DOHH2 (cell line): ENCODE results near the gene ADAM30.

Experiments used
- H3F3A ChIP-seq: fragments of 200-600 bp; sonication (generic), shearing (Covaris generic); 2 replicates; pipeline ENCODE4 v1.6.0; 2016; ENCODE audit warnings: antibody characterized with exemption, mild to moderate bottlenecking; ENCODE audit not compliant: control insufficient read depth, insufficient read depth
- H3K27ac ChIP-seq: fragments of 200-600 bp; sonication (generic); 2 replicates; pipeline ENCODE4 v1.5.1; 2014; ENCODE audit warnings: low read depth, mild to moderate bottlenecking, low read length, moderate library complexity
- H3K27me3 ChIP-seq: fragments of 200-600 bp; sonication (generic); 2 replicates; pipeline ENCODE4 v1.6.1; 2014; ENCODE audit warnings: mild to moderate bottlenecking, low read length, mixed read lengths; ENCODE audit not compliant: control insufficient read depth
- H3K36me3 ChIP-seq: fragments of 200-600 bp; sonication (generic); 2 replicates; pipeline ENCODE4 v1.6.1; 2014; ENCODE audit warnings: mild to moderate bottlenecking, low read length, moderate library complexity, mixed read lengths; ENCODE audit not compliant: control insufficient read depth
- H3K4me1 ChIP-seq: fragments of 200-600 bp; sonication (generic); 2 replicates; pipeline ENCODE4 v1.6.1; 2014; ENCODE audit warnings: mild to moderate bottlenecking, low read length, mixed read lengths; ENCODE audit not compliant: control insufficient read depth
- H3K4me2 ChIP-seq: fragments of 200-600 bp; sonication (generic); 2 replicates; pipeline ENCODE4 v1.6.0; 2014; ENCODE audit warnings: mild to moderate bottlenecking, low read length, moderate library complexity
- H3K4me3 ChIP-seq: fragments of 200-600 bp; sonication (generic); 2 replicates; pipeline ENCODE4 v1.5.1; 2014; ENCODE audit warnings: mild to moderate bottlenecking, low read length, mixed read lengths
- H3K79me2 ChIP-seq: fragments of 200-600 bp; sonication (generic); 2 replicates; pipeline ENCODE4 v1.6.1; 2014; ENCODE audit warnings: mild to moderate bottlenecking, low read length, mixed read lengths; ENCODE audit not compliant: control insufficient read depth
- H3K9me2 ChIP-seq: fragments of 200-600 bp; sonication (generic); replicated peaks from 2 replicates; pipeline ENCODE4 v1.6.1; 2014; ENCODE audit warnings: mild to moderate bottlenecking, low read length, mixed read lengths; ENCODE audit not compliant: control insufficient read depth
- H3K9me3 ChIP-seq: fragments of 200-600 bp; sonication (generic); 2 replicates; pipeline ENCODE4 v1.6.1; 2014; ENCODE audit warnings: antibody characterized with exemption, low read length, mixed read lengths; ENCODE audit not compliant: control insufficient read depth, insufficient read depth
- H4K20me1 ChIP-seq: fragments of 200-600 bp; sonication (generic); 2 replicates; pipeline ENCODE4 v1.6.0; 2014; ENCODE audit warnings: low read depth, mild to moderate bottlenecking, antibody characterized with exemption, low read length, moderate library complexity; ENCODE audit not compliant: control insufficient read depth, insufficient read depth
- CTCF ChIP-seq: fragments of 200-600 bp; sonication (generic); IDR thresholded peaks from one replicate; pipeline ENCODE4 v1.5.1; 2014; ENCODE audit warnings: antibody characterized with exemption, mild to moderate bottlenecking, low read depth, low read length; ENCODE audit not compliant: poor library complexity, severe bottlenecking
- EZH2phosphoT487 ChIP-seq: fragments of 200-600 bp; sonication (generic); IDR thresholded peaks from 2 replicates; pipeline ENCODE4 v1.6.1; 2017; ENCODE audit warnings: borderline replicate concordance, mild to moderate bottlenecking, antibody characterized with exemption, low read length, moderate library complexity, mixed read lengths

ADAM30 gene

GRCh38 chr1:119874186-119874585 is 22.1 kb downstream of the ADAM30 start:
- Histone ChIP-seq H4K20me1 (no peaks in the 10 kb centered on the region), H3K4me2 (no peak overlapping the region), H3K9me2 (no peaks in the 10 kb centered on the region), H3K4me3 (no peak overlapping the region), H3K9me3 (no peaks in the 10 kb centered on the region), H3K79me2 (no peaks in the 10 kb centered on the region), H3K27ac (no peak overlapping the region), H3K27me3 (peaks cover 16% of the 10 kb centered on the region), H3K36me3 (no peaks in the 10 kb centered on the region), H3K4me1 (no peaks in the 10 kb centered on the region), H3F3A (no peaks in the 10 kb centered on the region)
- TF ChIP-seq CTCF (no peak), EZH2phosphoT487 (no peak)

DNA sequence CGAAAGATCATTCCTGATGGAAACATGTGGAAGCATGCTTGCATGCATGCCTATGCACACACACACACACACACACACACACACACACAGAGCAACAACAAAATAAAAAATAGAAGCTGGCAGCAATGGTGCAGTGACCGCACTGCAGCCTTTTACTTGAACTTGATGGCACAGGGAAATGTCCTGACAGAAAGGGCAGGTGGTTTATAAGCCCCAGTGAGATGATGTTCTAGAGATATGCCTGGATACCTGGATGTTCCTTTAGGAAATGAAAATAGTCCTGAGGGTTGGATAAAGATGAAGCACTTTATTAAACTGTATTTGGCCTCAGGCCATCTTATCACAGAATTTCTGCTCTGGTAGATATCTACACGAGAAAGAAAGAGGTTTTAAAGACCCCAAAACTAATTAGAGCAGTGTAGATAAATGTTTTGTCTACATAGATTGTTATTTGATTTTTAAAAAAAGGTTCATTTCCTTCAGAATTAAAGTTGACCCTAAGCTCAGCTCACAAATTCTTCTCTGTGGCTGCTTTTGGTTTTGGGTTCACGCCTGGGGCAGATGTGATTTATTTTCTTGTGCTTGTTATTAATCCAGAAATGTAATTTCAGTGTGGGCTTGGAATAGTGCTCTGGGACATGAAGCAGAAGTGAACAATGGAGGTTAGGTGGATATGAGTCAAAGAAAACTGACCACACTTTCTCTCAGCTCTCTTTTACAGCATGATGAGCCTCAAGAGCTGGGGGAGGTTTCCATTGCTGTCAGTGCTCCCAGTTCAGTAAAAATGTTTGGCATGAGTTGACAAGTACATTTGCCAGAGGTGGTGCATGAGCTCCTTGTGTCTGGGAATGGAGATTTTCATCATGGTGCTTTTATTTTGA is 22.9 kb downstream of the ADAM30 start:
- no peaks in the 10 kb centered on the region for H3K4me1 ChIP-seq
- peaks cover 21% of the 10 kb centered on the region for H3K27me3 ChIP-seq
- H3K9me2 ChIP-seq, result no peaks in the 10 kb centered on the region
- H4K20me1 ChIP-seq, result no peaks in the 10 kb centered on the region
- no peak for TF ChIP-seq EZH2phosphoT487
- TF ChIP-seq CTCF, result no peak
- no peak overlapping the region for H3K4me3 ChIP-seq
- no peaks in the 10 kb centered on the region for H3K79me2 ChIP-seq
- H3K36me3 ChIP-seq, result no peaks in the 10 kb centered on the region
- H3K9me3 ChIP-seq, result no peaks in the 10 kb centered on the region
- H3K27ac ChIP-seq, result no peak overlapping the region
- H3F3A ChIP-seq, result no peaks in the 10 kb centered on the region
- H3K4me2 ChIP-seq, result no peak overlapping the region

DNA sequence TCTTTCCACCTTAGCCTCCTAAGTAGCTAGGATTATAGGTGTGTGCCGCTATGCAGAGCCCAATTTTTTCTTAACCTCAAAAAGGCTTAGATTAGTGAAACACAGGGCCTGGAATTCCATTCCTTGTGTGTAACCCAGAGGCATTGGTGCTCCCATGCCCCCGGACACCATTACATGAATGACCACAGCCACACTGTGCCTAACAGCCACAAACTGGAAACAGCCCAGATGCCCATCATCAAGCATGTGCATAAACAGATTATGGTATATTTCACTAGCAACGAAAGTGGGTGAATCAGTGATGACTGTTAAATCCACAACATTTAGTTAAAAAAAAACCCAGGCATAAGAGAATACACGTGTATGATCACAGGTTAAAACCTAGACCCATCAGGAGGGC is 24.4 kb downstream of the ADAM30 start:
- Histone ChIP-seq H3K36me3 (no peaks in the 10 kb centered on the region), H3K27ac (no peak overlapping the region), H3K9me3 (no peaks in the 10 kb centered on the region), H3K79me2 (no peaks in the 10 kb centered on the region), H3K27me3 (peaks cover 22% of the 10 kb centered on the region), H3K4me3 (no peak overlapping the region), H3K9me2 (no peaks in the 10 kb centered on the region), H4K20me1 (no peaks in the 10 kb centered on the region), H3K4me2 (no peak overlapping the region), H3F3A (no peaks in the 10 kb centered on the region), H3K4me1 (no peaks in the 10 kb centered on the region)
- no peak for TF ChIP-seq EZH2phosphoT487
- no peak for TF ChIP-seq CTCF
